ENCODE measurements around the gene OLFM1.
A peak's percentile ranks its signal among the peaks of the same experiment; 100 is the strongest.

OLFM1 gene

GRCh38 chr9:135077497-135078200 lies 9.8 kb upstream of the OLFM1 start:
- no peak for DNase-seq

DNA sequence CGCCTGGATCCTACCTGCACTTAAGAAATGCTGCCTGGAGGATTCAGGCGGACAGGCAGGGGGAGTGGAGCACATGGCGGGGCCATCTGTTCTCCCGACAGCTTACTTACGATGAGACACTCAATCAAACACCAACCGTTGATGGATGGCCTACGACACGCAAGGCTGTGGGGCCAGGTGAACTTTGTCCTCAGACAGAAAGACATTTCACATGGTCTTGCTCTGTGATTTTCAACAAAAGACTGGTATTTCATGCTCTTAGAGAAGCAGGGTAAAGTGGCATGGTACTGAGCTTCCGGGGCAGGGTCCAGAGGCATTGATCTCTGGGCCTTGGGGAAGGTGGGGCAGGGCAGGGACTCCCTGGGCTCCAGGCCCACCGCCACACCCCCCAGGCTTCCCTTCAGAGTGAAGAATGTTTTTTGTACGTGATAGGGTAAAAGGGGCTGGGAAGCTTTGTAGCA lies 9.1 kb upstream of the OLFM1 start:
- no peak for DNase-seq

DNA sequence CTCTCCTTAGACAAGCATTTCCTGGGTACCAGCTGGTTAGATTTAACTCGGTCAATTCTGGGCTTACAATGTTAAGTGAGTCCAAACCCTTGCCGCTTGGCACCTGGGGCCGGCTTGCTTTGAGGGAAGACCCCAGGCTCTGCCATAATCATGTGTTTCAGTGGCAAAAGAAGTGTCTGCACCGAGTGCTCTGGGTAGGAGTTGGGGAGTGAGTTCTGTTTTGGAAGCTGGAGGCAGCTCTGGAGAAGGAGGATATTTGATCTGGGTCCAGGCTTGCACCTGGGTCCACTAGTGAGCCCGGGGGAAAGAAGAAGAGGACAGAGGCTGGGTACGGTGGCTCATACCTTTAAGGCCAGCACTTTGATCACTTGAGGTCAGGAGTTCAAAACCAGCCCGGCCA lies 8.4 kb upstream of the OLFM1 start:
- no peak for DNase-seq

GRCh38 chr9:135079676-135080075 lies 7.8 kb upstream of the OLFM1 start:
- DNase-seq = no peak

- DNase-seq = no peak
Observed at GRCh38 chr9:135080286-135081263, 6.9 kb upstream of the OLFM1 start.

GRCh38 chr9:135081264-135081660 lies 6.2 kb upstream of the OLFM1 start:
- no peak for DNase-seq

- no peak for DNase-seq
Observed at GRCh38 chr9:135081731-135082130, 5.7 kb upstream of the OLFM1 start.

DNA sequence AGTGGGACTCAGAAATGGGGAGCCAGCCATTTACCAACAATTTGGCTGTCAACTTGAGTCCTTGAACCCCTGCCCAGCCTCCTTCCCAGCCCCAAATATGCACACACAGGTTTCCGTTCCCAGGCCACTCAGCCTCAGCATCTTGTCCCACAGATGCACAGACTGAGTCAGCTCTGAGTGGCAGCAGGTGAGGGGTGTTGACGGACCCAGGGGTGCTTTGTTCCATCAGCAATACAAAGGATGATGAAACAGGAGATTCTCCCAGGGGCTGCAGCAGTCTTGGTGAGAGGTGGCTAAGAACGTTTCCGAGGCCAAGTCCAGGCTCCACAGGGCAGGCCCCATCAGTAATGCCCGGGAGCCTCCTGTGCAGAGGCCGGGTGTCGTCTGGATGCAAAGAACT lies 4.9 kb upstream of the OLFM1 start:
- no peak for DNase-seq

DNA sequence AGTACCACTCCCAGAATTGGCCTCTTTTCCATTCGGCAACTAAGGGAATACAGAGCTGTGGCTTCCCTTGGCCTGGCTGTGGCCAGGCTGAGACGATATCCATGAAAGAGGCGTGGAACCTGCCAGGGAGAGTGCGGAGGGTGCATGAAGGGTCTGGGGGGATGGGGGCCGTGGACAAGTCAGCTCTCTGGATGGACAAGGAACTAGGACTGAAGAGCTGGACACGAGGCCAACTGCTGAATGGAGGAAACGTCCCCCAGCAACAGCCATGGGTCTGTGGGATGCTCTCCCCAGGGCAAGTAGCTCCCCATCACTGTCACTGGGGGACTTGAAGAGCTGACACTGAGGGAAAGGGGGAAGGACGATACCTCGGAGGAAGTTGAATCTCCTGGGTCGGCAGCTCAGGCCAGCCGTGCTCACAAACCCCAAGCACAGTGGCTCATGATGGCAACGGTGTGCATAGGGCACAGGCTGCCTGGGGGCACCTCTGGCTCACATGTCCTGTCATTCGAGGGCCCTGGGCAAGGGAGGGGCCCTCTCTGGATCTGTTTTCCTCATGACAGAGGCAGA lies 4.1 kb upstream of the OLFM1 start:
- no peak for DNase-seq

GRCh38 chr9:135083831-135084230 lies 3.6 kb upstream of the OLFM1 start:
- no peak for DNase-seq

GRCh38 chr9:135084262-135084661 lies 3.2 kb upstream of the OLFM1 start:
- DNase-seq = no peak

- DNase-seq = no peak
Observed at GRCh38 chr9:135084881-135085760, 2.3 kb upstream of the OLFM1 start.

- DNase-seq = peak; percentile 77 to 79
Observed at GRCh38 chr9:135085830-135086546, 1.5 kb upstream of the OLFM1 start.

GRCh38 chr9:135086597-135087488 lies 625 bp upstream of the OLFM1 start:
- no peak for DNase-seq

DNA sequence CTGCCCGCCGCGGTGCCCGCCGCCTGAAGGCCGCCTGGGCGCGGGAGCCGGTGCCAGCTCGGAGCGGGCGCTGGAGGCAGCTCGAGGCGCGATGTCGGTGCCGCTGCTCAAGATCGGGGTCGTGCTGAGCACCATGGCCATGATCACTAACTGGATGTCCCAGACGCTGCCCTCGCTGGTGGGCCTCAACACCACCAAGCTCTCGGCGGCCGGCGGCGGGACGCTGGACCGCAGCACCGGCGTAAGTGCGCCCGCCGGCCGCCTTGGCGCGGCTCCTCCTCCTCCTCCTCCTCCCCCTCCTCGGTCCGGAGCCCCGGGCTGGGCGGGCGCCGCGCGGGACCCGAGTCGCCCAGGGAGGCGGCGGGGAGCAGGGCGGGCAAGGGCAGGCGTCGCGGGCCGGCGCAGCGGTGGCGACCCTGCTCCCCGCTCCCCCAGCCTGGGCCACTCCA lies 455 bp downstream of the OLFM1 start:
- DNase-seq = no peak

GRCh38 chr9:135088348-135088978 lies 995 bp downstream of the OLFM1 start:
- DNase-seq = no peak

DNA sequence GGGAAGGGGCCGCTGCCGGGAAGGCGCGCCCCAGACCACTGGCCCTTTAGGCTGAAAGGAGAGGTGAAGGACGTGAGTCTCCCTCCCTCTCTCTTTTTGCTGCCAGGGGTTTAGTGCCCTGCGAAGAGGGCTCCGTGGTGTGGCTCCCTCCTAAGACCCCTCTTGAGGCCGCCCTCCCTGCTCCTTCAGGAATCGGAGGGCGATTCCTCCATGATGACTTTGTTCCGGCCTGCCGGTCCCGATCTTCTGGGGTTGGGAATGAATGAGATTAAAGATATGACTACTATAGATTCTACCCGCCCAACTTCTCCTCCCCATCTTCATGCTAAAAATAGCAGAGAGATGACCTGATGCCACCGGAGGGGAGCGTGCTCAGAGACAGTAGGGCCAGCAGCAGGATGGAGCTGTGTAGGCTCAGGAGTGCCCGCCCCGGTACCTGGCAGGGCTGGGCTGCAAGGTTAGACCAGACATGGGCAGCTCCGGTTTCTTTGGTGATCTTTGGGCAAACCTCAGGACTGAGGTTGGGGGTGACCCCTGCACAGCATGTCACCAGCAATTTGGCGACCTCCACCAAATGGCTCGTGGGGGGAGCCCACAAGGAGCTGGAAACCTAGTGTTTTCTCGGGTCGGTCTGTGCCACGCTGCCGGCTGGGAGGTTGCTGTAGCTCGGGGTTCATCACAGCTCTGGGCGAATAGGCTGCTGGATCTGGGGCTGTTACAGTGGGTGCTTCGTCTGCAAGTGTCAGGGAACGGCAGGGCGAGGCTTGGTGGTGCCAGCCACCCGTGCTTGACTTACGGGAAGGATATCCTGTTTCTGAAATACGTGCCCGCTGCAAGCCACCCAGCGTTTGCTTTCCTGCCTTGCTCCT lies 1.7 kb downstream of the OLFM1 start:
- no peak for DNase-seq

- no peak for DNase-seq
Observed at GRCh38 chr9:135090081-135090480, 2.6 kb downstream of the OLFM1 start.

DNA sequence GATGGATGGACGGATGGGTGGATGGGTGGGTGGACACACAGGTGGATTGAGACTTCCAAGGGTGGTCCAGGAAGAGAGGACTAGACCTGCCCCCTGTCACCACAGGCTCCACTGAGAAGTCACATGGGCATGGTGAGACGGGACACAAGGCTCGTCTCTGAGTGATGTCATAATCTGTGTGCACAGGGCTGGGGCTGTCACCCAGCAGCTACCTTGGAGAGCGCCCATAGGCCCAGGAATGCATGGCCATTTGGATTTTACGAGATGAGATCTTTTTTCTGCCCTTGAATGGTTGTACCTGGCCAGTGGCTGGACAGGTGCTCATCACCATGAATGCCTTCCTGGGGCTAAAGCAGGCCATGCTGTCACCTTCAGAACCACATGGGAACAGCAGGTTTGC lies 3.1 kb downstream of the OLFM1 start:
- DNase-seq = no peak
